GM21825 (cell line): ENCODE data around the gene DCANP1.

ENCODE experiments used
- ATAC-seq: cut with Tn5 transposase; IDR thresholded peaks from one replicate; pipeline ENCODE4 v1.9.1; 2021; ENCODE audit warnings: mild to moderate bottlenecking, moderate library complexity; ENCODE audit not compliant: unreplicated experiment

DCANP1 gene

GRCh38 chr5:135426102-135427082, 20.8 kb downstream of the DCANP1 start:
- ATAC-seq = no peak

GRCh38 chr5:135425641-135426040, 21.5 kb downstream of the DCANP1 start:
- ATAC-seq = no peak

DNA sequence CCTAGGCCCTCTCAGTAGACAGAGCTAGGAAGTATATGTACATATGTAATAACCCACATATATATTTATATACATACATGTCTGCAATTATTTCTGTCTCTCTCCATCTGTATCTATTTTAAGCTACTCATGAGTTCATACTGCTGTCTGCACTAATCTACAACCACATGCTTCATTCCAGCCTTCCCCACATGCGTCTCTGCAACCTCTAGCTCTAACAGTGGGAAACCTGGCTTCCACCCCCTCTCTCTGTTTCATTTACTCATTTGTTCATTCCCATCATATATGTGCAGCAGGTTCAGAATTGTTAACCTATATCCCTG, 23.3 kb downstream of the DCANP1 start:
- ATAC-seq = no peak

- no peak for ATAC-seq
Observed at GRCh38 chr5:135423146-135423845, 23.9 kb downstream of the DCANP1 start.

DNA sequence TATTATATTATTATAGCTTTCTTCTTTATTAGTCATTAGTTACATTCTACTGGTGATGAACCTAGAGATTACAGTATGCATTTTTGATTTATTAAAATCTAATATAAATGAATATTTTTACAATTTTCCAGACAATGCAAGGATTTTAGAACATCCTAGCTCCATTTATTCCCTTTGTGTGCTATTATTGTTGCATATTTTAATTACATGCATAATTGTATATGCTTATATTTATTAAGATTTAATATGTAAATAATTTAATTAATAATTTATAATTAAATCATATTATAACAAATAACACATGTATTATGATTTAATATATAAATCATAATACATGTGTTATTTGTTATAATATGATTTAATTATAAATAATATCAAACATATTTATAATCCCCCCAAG, 24.7 kb downstream of the DCANP1 start:
- no peak for ATAC-seq

GRCh38 chr5:135417083-135417482, 30.1 kb downstream of the DCANP1 start:
- no peak for ATAC-seq

DNA sequence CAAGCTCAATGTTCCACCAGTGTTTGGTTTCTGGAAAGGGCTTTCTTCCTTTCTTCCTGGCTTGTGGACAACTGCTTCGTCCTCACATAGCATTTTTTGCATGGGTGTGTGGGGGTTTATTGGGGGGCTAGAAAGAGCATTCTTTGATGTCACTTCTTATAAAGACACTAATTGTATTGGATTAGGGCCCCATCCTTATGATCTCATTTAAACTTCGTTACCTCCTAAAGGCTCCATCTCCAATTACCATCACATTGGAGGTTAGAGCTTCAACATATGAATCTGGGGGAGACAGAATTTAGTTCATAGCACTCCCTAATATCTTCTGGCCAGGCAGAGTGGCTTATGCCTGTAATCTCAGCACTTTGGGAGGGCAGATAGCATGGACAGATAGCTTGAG, 42.1 kb downstream of the DCANP1 start:
- ATAC-seq = no peak

GRCh38 chr5:135402031-135402430, 45.1 kb downstream of the DCANP1 start:
- no peak for ATAC-seq

- no peak for ATAC-seq
Observed at GRCh38 chr5:135400866-135401265, 46.3 kb downstream of the DCANP1 start.

DNA sequence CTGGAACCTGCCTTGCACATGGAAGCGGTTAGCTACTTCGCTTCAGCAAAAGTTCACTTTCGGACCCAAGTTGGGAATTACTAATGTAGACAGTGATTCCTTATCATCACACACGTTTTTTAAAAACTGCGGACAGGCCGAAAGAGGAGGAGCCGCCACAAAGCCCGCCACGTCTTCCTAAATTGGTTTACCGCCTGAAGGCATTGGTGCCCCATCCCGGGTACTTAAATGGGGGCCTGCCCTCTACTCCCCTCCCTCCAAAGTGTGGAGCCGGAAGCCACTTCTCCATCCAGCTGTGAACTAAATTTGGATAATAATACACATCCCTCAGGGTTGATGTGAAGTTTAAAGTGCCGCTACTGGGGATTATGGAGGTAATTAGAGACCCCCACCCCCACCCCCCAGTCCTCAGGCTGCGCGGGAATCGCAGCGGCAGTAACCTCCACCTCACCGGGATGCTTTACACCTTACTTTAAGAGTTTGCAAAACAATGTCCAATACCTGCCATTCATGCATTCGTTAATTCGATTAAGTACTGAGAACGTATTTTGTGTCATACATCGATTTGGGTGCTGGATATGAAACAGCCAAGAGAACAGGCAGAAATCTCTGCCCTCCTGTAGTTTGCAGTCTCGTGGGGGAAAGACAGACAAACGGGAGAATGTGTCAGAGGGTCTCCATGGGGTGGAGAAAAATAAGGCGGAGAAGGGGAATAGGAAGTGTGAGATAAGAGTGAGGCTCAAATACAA, 47.2 kb downstream of the DCANP1 start:
- ATAC-seq = no peak

DNA sequence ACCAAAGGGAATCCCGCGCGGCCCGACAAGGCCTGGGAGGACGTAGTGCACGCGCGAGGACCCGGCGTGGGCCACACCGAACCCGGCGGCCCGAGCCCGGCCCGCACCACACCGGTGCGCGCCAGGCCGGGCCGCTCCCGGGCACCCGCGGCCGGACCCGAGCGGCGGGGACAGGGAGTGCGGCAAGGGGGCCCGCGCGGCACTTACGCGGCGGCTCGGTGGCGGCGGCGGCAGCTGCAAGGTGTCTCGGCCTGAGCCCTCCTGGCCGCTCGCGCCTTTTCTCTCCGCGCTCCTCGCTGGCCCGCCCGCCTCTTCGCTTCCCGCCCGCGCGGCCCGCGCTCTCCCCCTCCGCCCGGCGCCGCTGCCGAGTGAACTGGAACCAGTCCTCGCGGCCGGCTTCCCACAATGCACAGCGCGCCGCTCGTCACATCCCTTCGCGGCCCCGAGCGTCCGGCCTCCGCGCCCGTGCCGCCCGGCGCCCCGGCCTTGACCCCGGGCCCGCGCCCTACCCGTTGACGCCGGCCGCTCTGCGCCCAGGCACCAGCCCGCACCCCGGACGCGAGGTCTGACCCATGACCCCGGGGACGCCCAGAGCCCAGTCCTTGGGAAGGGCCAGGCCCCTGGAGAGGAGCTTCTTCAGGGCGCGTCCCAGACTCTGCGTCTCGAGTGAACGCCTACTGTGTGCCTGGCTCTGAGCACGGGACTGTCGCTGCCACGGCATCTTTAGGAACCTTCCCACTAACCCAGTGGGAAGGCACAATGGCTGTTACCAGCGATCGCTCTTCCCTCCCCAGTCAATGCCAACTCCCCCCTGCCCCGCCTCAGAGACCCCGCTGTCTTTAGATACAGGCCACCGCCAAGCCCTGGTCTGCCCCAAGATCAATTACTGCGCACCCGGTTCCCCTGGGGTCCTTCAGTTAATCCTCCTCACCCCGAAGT, 48.0 kb downstream of the DCANP1 start, which contains the start of gene MACROH2A1:
Gene MACROH2A1 (minus strand): TSS at position 377 of the 939 bp plus-strand sequence. CDS start 10,138 bp downstream, outside the sequence.
- peak; percentile 89 for ATAC-seq

GRCh38 chr5:135398160-135398854, 48.8 kb downstream of the DCANP1 start:
- peak; percentile 34 for ATAC-seq

GRCh38 chr5:135397084-135397483, 50.1 kb downstream of the DCANP1 start:
- ATAC-seq = no peak

GRCh38 chr5:135396459-135397055, 50.6 kb downstream of the DCANP1 start:
- ATAC-seq = no peak

DNA sequence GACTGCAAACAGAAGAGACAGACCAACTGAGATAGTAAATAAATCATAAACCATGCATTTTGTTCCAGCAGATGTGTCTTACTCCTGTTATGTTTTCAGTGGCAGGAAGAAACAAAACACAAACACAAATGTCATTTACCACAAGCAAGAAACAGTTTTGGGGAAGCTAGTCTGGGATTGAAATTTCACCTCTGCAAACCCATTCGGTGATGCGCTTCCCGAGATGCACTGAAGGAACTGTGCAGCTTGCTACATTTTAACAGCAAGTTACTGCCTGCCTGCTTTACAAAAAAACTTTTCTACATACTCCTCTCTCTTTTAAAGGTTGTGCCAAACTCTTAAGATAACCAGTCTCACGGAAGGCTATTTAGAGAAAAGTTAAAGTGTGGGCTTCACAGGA, 51.3 kb downstream of the DCANP1 start:
- ATAC-seq = no peak

DNA sequence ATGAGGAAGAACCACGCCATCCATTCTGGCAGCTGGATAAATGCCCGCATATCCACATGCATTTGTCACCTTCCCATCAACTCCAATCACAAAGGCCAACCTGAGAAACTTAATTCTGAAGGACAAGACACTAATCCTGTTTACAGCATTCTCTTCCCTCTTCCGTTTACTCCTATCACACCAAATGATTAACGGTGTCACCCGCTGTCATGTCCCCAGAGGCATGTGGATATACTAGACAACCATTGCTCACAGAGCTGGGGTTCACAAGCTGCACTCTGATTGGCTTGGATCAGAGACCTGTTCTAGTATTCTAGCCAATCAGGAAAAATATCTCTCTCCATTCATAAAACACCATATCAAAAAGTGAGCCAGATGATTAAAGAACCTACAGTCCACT, 51.7 kb downstream of the DCANP1 start:
- no peak for ATAC-seq
